Prostate gland (tissue), 2 donors: ENCODE measurements around the gene ESPNL. TPM values are rescaled to one million over a fixed set of nuclear protein-coding genes. Genes with fewer than 3 reads are reported as not detected.

Experiments
- DNase-seq: peaks from one replicate; pipeline ENCODE4 v3.0.0-alpha.2; 2019; ENCODE audit warnings: low spot score
- H3K27ac ChIP-seq, 2 donors: fragments of 200-600 bp; sonication (generic); 2 replicates each; pipeline ENCODE4 v1.5.1; 2017 to 2019
- H3K27me3 ChIP-seq: fragments of 200-600 bp; sonication (generic); replicated peaks from 2 replicates; pipeline ENCODE4 v1.5.1; 2019; ENCODE audit not compliant: insufficient read depth
- H3K36me3 ChIP-seq, 2 donors: fragments of 200-600 bp; sonication (generic); 1 replicate in 1 of 2; 2 replicates in 1 of 2; pipeline versions ENCODE4 v1.5.1 to v1.8.1; 2017 to 2019
- H3K4me1 ChIP-seq: fragments of 200-600 bp; sonication (generic); replicated peaks from 2 replicates; pipeline ENCODE4 v1.5.1; 2019
- H3K4me3 ChIP-seq, 2 donors: fragments of 200-600 bp; sonication (generic); 2 replicates each; pipeline ENCODE4 v1.5.1; 2017 to 2019
- H3K9me3 ChIP-seq: fragments of 200-600 bp; sonication (generic); 2 replicates; pipeline ENCODE4 v1.5.1; 2017
- POLR2A ChIP-seq: fragments of 450-650 bp; IDR thresholded peaks from one replicate; pipeline ENCODE4 v1.6.1; 2016; ENCODE audit warnings: antibody characterized with exemption, mild to moderate bottlenecking
- POLR2AphosphoS5 ChIP-seq: sonication (generic); formaldehyde crosslinking; IDR thresholded peaks from one replicate; pipeline ENCODE4 v1.6.1; 2017; ENCODE audit warnings: antibody characterized with exemption
- WGBS: methylation state at CpG from one replicate; pipeline ENCODE4 v1.1.5; 2018; 5-methylcytosine and 5-hydroxymethylcytosine counted together
- intact Hi-C: fragments of 100-400 bp; cut with DNase I; formaldehyde crosslinking; loops from one replicate; pipeline ENCODE4 v1.14.2; 2022
- total RNA-seq, 2 donors: library from RNA; depleted of rRNA; stranded (reverse); fragments of >200 nt; gene quantifications; one replicate each; pipeline ENCODE4 v1.1.0, GENCODE V29; 2016
- TF ChIP-seq, protein P1 (sequence below), 4 experiments: fragments of 200-600 bp in 2 of 4; fragments of 450-650 bp in 2 of 4; sonication (generic) in 2 of 4; IDR thresholded peaks; 1 replicate in 3 of 4; 2 replicates in 1 of 4; pipeline ENCODE4 v1.5.1; 2016 to 2019; ENCODE audit warnings: antibody characterized with exemption in 4 of 4, mild to moderate bottlenecking in 2 of 4, moderate library complexity in 2 of 4

ESPNL gene
- total RNA-seq, 2 donors from 2014 or later, result 0.68 to 3.9 TPM

DNA sequence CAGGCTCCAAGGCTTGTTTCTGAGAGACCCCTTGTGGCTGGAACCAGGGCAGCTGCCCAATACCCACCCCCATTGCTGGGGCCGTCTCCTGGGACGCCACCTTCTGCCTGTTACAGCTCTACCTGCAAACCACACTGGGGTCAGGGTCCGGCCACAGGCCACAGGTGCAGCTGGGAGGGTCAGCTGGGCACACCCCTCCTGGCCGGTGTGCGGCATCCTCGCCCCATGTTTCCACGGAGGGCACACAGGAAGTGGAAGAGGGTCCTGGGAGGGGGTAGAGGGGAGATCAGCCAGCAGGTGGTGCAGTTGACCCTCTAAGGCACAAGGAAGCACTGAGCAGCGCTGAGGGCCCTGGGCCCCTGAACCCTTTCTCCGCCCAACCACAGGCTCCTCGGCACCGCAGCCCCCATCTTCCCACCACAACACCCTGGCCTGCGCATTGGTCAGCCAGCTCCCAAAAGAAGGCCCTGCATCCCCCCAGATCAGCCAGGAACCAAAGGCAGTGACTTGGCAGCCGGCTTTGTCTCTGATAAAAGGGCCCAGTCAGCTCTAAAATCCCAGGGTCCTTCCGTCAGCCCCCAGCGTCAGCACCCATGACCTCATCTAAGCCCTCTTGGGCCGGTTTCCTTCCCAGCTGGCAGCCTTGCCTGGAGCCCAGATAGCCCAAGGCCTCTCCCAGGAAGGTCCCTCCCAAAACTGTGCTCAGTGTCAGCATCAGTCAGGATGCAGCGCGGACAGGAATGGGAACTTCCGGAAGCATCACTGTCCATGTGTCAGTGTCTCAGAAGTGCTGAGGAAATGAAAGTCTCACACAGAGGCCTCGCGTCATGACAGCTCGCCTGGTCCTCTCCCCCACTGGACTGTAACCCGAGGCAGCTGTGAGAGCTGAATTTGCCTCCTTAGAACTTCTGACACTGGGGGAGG is 60.3 kb downstream of the ESPNL start:
- intact Hi-C loops, result loop anchor here (10.0 kb wide), 1 partner anchor 306 kb away; the partner anchor contains the start of gene RAMP1
- Histone ChIP-seq H3K36me3 (no peaks in the 10 kb centered on the region), H3K9me3 (no peaks in the 10 kb centered on the region), H3K27me3 (peaks cover 5% of the 10 kb centered on the region), H3K4me3 (no peak overlapping the region), H3K4me1 (no peaks in the 10 kb centered on the region), H3K27ac (no peak overlapping the region)
- WGBS, result 79% methylated on average over 23 of the region's 23 CpGs
- DNase-seq, result no peak
- TF ChIP-seq POLR2AphosphoS5 (no peak), POLR2A (no peak)
- TF ChIP-seq, protein P1, sequence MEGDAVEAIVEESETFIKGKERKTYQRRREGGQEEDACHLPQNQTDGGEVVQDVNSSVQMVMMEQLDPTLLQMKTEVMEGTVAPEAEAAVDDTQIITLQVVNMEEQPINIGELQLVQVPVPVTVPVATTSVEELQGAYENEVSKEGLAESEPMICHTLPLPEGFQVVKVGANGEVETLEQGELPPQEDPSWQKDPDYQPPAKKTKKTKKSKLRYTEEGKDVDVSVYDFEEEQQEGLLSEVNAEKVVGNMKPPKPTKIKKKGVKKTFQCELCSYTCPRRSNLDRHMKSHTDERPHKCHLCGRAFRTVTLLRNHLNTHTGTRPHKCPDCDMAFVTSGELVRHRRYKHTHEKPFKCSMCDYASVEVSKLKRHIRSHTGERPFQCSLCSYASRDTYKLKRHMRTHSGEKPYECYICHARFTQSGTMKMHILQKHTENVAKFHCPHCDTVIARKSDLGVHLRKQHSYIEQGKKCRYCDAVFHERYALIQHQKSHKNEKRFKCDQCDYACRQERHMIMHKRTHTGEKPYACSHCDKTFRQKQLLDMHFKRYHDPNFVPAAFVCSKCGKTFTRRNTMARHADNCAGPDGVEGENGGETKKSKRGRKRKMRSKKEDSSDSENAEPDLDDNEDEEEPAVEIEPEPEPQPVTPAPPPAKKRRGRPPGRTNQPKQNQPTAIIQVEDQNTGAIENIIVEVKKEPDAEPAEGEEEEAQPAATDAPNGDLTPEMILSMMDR (IDR thresholded peaks at IDR 0.05), result no peak

DNA sequence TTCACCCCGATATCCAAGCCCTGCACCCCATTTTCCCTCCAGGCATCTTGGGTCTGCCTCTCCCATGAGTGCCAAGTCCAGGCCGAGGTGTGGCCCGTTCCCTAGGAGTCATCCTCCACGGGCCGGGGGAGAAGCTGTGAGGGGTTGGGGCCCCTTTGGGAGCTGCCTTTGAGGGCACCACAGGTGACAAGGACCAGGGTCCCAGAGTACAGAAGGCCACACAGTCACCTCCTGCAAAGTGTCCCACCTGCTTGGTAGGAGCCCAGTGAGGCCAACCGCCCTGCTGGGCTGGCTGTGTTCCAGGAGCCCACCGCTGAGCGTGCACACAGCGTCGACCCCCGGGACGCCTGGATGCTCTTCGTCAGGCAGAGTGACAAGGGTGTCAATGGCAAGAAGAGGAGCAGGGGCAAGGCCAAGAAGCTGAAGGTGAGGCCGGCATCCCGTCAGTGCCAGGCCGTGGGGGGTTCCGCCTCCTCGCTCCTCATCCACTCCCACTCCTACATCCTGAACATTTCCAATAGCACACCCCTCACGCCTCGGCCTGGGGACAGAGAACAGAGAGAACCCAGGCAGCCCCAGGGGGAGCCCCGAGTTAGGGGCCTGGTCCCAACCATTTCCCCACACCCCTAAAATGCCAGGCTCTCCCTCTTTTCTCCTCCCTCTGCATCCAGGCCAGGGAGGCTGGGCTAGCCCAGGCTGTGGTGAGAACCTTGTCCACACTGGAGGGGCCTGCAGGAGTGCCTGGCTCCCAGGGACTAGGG is 61.3 kb downstream of the ESPNL start:
- H3K4me3 ChIP-seq, result no peak overlapping the region
- H3K27me3 ChIP-seq, result peaks cover 5% of the 10 kb centered on the region
- intact Hi-C loops, result loop anchor here (10.0 kb wide), 1 partner anchor 307 kb away; the partner anchor contains the start of gene RAMP1
- no peaks in the 10 kb centered on the region for H3K9me3 ChIP-seq
- no peak for DNase-seq
- no peak overlapping the region for H3K27ac ChIP-seq
- 91% methylated on average over 21 of the region's 21 CpGs for WGBS
- TF ChIP-seq POLR2AphosphoS5 (no peak), POLR2A (no peak)
- TF ChIP-seq, protein P1 (IDR thresholded peaks at IDR 0.05), result no peak
- H3K36me3 ChIP-seq, result no peaks in the 10 kb centered on the region
- H3K4me1 ChIP-seq, result no peaks in the 10 kb centered on the region

DNA sequence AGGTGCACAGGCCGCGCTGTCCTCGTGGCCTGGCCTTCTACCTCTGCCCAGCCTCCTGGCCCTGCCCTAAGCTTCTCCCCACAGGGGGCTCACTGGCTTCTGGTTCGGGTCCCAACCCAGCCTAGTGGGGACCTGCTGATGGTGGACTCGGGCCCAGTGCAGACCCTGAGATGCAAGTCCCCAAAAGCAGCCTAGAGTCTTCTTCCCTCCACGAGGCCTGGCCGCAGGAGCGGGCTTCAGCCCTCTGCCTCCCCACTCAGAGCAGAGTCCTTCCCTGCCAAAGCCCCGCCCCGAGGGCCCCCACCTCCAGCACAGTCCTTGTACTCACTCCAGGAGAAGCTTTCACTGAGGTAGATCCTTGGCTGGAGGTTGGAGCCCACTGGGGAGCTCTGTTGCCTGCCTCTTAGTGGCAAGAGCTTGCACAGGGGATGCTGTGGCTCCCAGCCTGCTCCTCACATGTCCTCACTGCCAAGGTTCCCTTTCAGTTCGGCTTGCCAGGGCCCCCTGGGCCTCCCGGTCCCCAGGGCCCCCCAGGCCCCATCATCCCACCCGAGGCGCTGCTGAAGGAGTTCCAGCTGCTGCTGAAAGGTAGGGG is 62.2 kb downstream of the ESPNL start:
- Histone ChIP-seq H3K4me1 (no peaks in the 10 kb centered on the region), H3K27ac (no peak overlapping the region), H3K36me3 (no peaks in the 10 kb centered on the region), H3K9me3 (no peaks in the 10 kb centered on the region), H3K4me3 (no peak overlapping the region), H3K27me3 (peaks cover 5% of the 10 kb centered on the region)
- intact Hi-C loops, result loop anchor here (10.0 kb wide), 1 partner anchor 308 kb away; the partner anchor contains the start of gene RAMP1
- WGBS, result 85% methylated on average over 13 of the region's 14 CpGs
- TF ChIP-seq POLR2AphosphoS5, result no peak
- TF ChIP-seq, protein P1 (IDR thresholded peaks at IDR 0.05), result no peak
- TF ChIP-seq POLR2A, result no peak
- DNase-seq, result no peak

DNA sequence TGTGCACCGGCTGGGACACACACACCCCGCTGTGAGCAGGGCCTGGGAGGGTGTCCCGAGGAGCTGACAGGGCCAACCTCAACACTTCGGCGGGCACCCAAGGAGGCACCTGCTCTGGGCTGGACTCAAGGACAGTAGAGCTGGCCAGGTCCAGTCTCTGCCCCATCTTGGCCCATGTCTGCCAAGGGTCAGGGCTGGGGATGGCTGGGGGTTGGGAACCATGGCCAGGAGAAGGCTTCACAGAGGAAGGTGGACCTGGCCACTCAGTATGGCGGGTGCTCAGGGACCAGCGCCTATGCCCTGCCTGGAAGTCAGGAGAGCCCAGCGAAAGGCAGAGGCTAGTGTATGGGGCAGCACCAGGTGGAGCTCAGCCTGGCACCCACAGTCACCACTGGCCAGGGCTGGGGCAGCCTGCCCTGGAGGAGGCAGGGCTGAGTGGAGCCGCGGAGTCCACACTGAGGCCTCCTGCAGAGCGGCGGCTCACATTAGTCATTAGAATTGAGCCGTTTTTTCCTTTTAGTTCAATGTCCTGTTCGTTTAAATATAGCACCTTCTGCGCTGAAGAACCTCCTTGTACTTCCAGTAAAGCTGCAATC is 62.8 kb downstream of the ESPNL start:
- TF ChIP-seq, protein P1 (IDR thresholded peaks at IDR 0.05), result no peak
- TF ChIP-seq POLR2A (no peak), POLR2AphosphoS5 (no peak)
- Histone ChIP-seq H3K4me3 (no peak overlapping the region), H3K27me3 (peaks cover 5% of the 10 kb centered on the region), H3K4me1 (no peaks in the 10 kb centered on the region), H3K9me3 (no peaks in the 10 kb centered on the region), H3K36me3 (no peaks in the 10 kb centered on the region), H3K27ac (no peak overlapping the region)
- no peak for DNase-seq
- intact Hi-C loops, result loop anchor here (10.0 kb wide), 1 partner anchor 308 kb away; the partner anchor contains the start of gene RAMP1
- 67% methylated on average over 14 of the region's 15 CpGs for WGBS
